Breast epithelium (tissue), 3 donors: ENCODE data around the gene NEDD4.

Source experiments
- POLR2A ChIP-seq: fragments of 450-650 bp; IDR thresholded peaks from one replicate; pipeline ENCODE4 v1.6.1; 2016; ENCODE audit warnings: antibody characterized with exemption, mild to moderate bottlenecking, moderate library complexity
- POLR2AphosphoS5 ChIP-seq, 3 donors: sonication (generic); formaldehyde crosslinking; IDR thresholded peaks; one replicate each; pipeline ENCODE4 v1.6.1; 2017; ENCODE audit warnings: antibody characterized with exemption in 3 of 3
- TF ChIP-seq, protein P1 (sequence below), 3 donors: fragments of 450-650 bp; IDR thresholded peaks; one replicate each; pipeline ENCODE4 v1.5.1; 2016 to 2017; ENCODE audit warnings: antibody characterized with exemption in 3 of 3, mild to moderate bottlenecking in 3 of 3, moderate library complexity in 3 of 3

DNA sequence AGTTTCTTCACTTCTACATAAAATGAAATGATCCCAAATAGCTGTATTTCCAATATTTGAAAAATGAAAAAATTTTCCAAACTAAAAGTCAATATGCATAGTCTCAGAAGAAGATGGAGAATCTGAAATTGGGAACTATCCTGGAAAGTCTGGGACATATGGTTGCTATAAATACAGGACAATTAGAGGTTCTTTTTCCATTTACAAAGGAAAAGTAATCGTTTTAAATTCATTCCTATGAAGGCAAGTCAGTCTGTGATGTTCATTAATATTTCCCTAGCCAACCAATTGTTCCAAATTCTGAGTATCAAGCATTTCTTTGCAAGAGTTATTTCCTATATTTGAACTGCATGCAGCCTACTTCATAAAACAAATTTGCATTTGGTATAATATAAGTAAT is 102.2 kb downstream of the NEDD4 start:
- TF ChIP-seq, protein P1, sequence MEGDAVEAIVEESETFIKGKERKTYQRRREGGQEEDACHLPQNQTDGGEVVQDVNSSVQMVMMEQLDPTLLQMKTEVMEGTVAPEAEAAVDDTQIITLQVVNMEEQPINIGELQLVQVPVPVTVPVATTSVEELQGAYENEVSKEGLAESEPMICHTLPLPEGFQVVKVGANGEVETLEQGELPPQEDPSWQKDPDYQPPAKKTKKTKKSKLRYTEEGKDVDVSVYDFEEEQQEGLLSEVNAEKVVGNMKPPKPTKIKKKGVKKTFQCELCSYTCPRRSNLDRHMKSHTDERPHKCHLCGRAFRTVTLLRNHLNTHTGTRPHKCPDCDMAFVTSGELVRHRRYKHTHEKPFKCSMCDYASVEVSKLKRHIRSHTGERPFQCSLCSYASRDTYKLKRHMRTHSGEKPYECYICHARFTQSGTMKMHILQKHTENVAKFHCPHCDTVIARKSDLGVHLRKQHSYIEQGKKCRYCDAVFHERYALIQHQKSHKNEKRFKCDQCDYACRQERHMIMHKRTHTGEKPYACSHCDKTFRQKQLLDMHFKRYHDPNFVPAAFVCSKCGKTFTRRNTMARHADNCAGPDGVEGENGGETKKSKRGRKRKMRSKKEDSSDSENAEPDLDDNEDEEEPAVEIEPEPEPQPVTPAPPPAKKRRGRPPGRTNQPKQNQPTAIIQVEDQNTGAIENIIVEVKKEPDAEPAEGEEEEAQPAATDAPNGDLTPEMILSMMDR (IDR thresholded peaks at IDR 0.05), result no peak
- TF ChIP-seq POLR2A (no peak), POLR2AphosphoS5 (IDR thresholded peaks at IDR 0.05) (no peak)
